H1 (cell line): ENCODE data around the gene BMPR1A. TPM values are rescaled to one million over a fixed set of nuclear protein-coding genes. Genes with fewer than 3 reads are reported as not detected.

Experiments used
- CTBP2 ChIP-seq: IDR thresholded peaks from 2 replicates; pipeline ENCODE4 v1.7.0; 2011; ENCODE audit warnings: borderline replicate concordance, mild to moderate bottlenecking, moderate library complexity, mixed read lengths, low read length; ENCODE audit not compliant: insufficient read depth, insufficient read length
- CTCF ChIP-seq, 3 experiments: IDR thresholded peaks; 1 replicate in 2 of 3; 2 replicates in 1 of 3; pipeline versions ENCODE4 v1.5.1 to v1.6.1; 2011; ENCODE audit warnings: low read length in 3 of 3, mild to moderate bottlenecking in 3 of 3, inconsistent platforms in 2 of 3, low read depth in 1 of 3, moderate library complexity in 1 of 3; ENCODE audit not compliant: insufficient read depth in 1 of 3; ENCODE audit errors: control extremely low read depth in 1 of 3
- RAD21 ChIP-seq, 2 experiments: IDR thresholded peaks in 1 of 2; conservative IDR thresholded peaks in 1 of 2; 2 replicates each; pipeline ENCODE4 v1.6.1; 2011; ENCODE audit warnings: low read depth in 2 of 2, low read length in 2 of 2, improper control_type of control experiment in 1 of 2, inconsistent platforms in 1 of 2, mild to moderate bottlenecking in 1 of 2, moderate library complexity in 1 of 2
- RBBP5 ChIP-seq: IDR thresholded peaks from 2 replicates; pipeline ENCODE4 v1.7.1; 2012; ENCODE audit warnings: low read depth, mild to moderate bottlenecking, inconsistent platforms, low read length, moderate library complexity, borderline replicate concordance
- polyA plus RNA-seq, 7 experiments: library from polyadenylated mRNA; depleted of rRNA in 3 of 7; stranded (reverse) in 5 of 7; unstranded in 2 of 7; fragments of >200 nt in 5 of 7; fragments of 200-250 nt in 2 of 7; gene quantifications; 1 replicate in 5 of 7; 2 replicates in 1 of 7; 4 replicates in 1 of 7; pipeline versions ENCODE4 v1.2.1 to v1.2.3, GENCODE V29; 2011 to 2013; ENCODE audit warnings: missing spikeins in 2 of 7, mixed read lengths in 2 of 7
- total RNA-seq: library from RNA; stranded (reverse); fragmentation: NEBNext Ultra II Directional; extraction: Animal tissue kit (Norgen Biotek cat#: 25700); gene quantifications from 2 replicates; pipeline ENCODE4 v1.2.1, GENCODE V29; 2021

The BMPR1A gene
- total and polyA plus RNA-seq, 2 of the 8 experiments (the other 6 are each of a cell fraction or from before 2014, with no cell fraction given), result 34.4 to 129 TPM

GRCh38 chr10:86775056-86775869 lies 18.8 kb downstream of the BMPR1A start (continued):
- TF ChIP-seq CTCF (IDR thresholded peaks at IDR 0.05; ENCODE audit: control extremely low read depth in 1 of 3, insufficient read depth in 1 of 3, low read depth in 1 of 3, low read length in 3 of 3), result no peak
- no peak for TF ChIP-seq RAD21 (IDR thresholded peaks at IDR 0.05 in 1 of 2, conservative IDR thresholded peaks at IDR 0.05 in 1 of 2; ENCODE audit: low read depth in 2 of 2, low read length in 2 of 2)
- TF ChIP-seq CTBP2, result no peak
- TF ChIP-seq RBBP5, result no peak
- TF ChIP-seq, all 59 proteins: peak for 0
